H1 (cell line): Measurements from ENCODE around the gene PHLDA3. TPM values are rescaled to one million over a fixed set of nuclear protein-coding genes. Genes with fewer than 3 reads are reported as not detected.

Experiments used
- CTCF ChIA-PET: fragments of 300-600 bp; sonication (Branson Sonifier 250); formaldehyde crosslinking; loops from one replicate; lab custom pipeline; 2021; ENCODE audit not compliant: partially characterized antibody; lab: Charles Lee
- POLR2A ChIA-PET: fragments of 300-600 bp; sonication (Branson Sonifier 250); formaldehyde crosslinking; loops from one replicate; lab custom pipeline; 2021; ENCODE audit warnings: inconsistent platforms; ENCODE audit not compliant: partially characterized antibody; lab: Charles Lee
- DNase-seq, 2 experiments: peaks; one replicate each; pipeline versions ENCODE4 v3.0.0 to v3.0.0-alpha.2; 2010 to 2022; ENCODE audit warnings: low spot score in 2 of 2, low read depth in 1 of 2, mixed read lengths in 1 of 2
- FAIRE-seq: peaks from 2 replicates; lab custom pipeline; 2011; peaks lifted over from hg19 to GRCh38; lab: Jason Lieb, UNC
- H2AFZ ChIP-seq: 2 replicates; pipeline ENCODE4 v1.8.1; 2012; ENCODE audit warnings: low read length, inconsistent platforms
- H2AK5ac ChIP-seq: 2 replicates; pipeline ENCODE4 v1.6.1; 2013; ENCODE audit warnings: low read depth, low read length
- H2BK120ac ChIP-seq: replicated peaks from 2 replicates; pipeline ENCODE3; 2013; ENCODE audit warnings: low read depth, low read length, inconsistent platforms
- H2BK12ac ChIP-seq: 2 replicates; pipeline ENCODE4 v1.6.1; 2013; ENCODE audit warnings: low read depth, low read length
- H2BK15ac ChIP-seq: 2 replicates; pipeline ENCODE4 v1.6.1; 2013; ENCODE audit warnings: low read length
- H2BK20ac ChIP-seq: 2 replicates; pipeline ENCODE4 v1.6.1; 2013; ENCODE audit warnings: low read length
- H2BK5ac ChIP-seq: 2 replicates; pipeline ENCODE4 v1.6.1; 2013; ENCODE audit warnings: low read depth, low read length
- H3K14ac ChIP-seq: 2 replicates; pipeline ENCODE4 v1.6.1; 2013; ENCODE audit warnings: inconsistent platforms; ENCODE audit not compliant: insufficient read length
- H3K18ac ChIP-seq: 2 replicates; pipeline ENCODE4 v1.6.1; 2013; ENCODE audit warnings: low read length; ENCODE audit errors: extremely low read depth
- H3K23ac ChIP-seq: 2 replicates; pipeline ENCODE4 v1.6.1; 2013; ENCODE audit warnings: inconsistent platforms; ENCODE audit not compliant: insufficient read length
- H3K23me2 ChIP-seq: 2 replicates; pipeline ENCODE4 v1.6.1; 2013; ENCODE audit warnings: low read depth, low read length
- H3K27ac ChIP-seq: 2 replicates; pipeline ENCODE4 v1.6.1; 2011; ENCODE audit warnings: low read depth, low read length, inconsistent platforms
- H3K27me3 ChIP-seq, 4 experiments: replicated peaks in 1 of 4; 1 replicate in 1 of 4; 2 replicates in 3 of 4; pipeline versions ENCODE4 v1.6.1 to v1.8.1; 2011 to 2013; ENCODE audit warnings: low read length in 3 of 4, mild to moderate bottlenecking in 3 of 4, inconsistent platforms in 2 of 4, mixed read lengths in 2 of 4, moderate library complexity in 1 of 4; ENCODE audit not compliant: control insufficient read depth in 3 of 4, insufficient read depth in 3 of 4; ENCODE audit errors: extremely low read depth in 1 of 4
- H3K36me3 ChIP-seq, 4 experiments: 2 replicates each; pipeline versions ENCODE4 v1.6.1 to v1.8.1; 2011 to 2013; ENCODE audit warnings: mild to moderate bottlenecking in 4 of 4, low read length in 3 of 4, moderate library complexity in 2 of 4, control low read depth in 1 of 4, inconsistent platforms in 1 of 4; ENCODE audit not compliant: insufficient read depth in 4 of 4, control insufficient read depth in 2 of 4
- H3K4ac ChIP-seq: replicated peaks from 2 replicates; pipeline ENCODE3; 2013; ENCODE audit warnings: low read length, low read depth, mixed read lengths, inconsistent platforms; ENCODE audit not compliant: insufficient read length
- H3K4me1 ChIP-seq, 4 experiments: replicated peaks in 1 of 4; 1 replicate in 1 of 4; 2 replicates in 3 of 4; pipeline versions ENCODE4 v1.6.1 to v1.8.1; 2011 to 2013; ENCODE audit warnings: low read length in 3 of 4, inconsistent platforms in 2 of 4, mixed read lengths in 1 of 4; ENCODE audit not compliant: insufficient read depth in 4 of 4, control insufficient read depth in 3 of 4
- H3K4me2 ChIP-seq, 2 experiments: 2 replicates each; pipeline versions ENCODE4 v1.6.1 to v1.8.1; 2011 to 2013; ENCODE audit warnings: low read depth in 2 of 2, low read length in 2 of 2, control low read depth in 1 of 2, inconsistent platforms in 1 of 2, mild to moderate bottlenecking in 1 of 2; ENCODE audit not compliant: insufficient read depth in 1 of 2
- H3K4me3 ChIP-seq, 4 experiments: fragments of 200-600, 300-600 bp in 1 of 4; sonication (generic), shearing (Covaris generic), sonication (Bioruptor Twin) in 1 of 4; 2 replicates each; pipeline versions ENCODE4 v1.5.1 to v1.8.1; 2011 to 2016; ENCODE audit warnings: low read length in 4 of 4, low read depth in 3 of 4, control low read depth in 2 of 4, inconsistent platforms in 2 of 4, mild to moderate bottlenecking in 2 of 4, mixed read lengths in 1 of 4, moderate library complexity in 1 of 4; ENCODE audit not compliant: insufficient read depth in 2 of 4; ENCODE audit errors: extremely low read depth in 1 of 4
- H3K56ac ChIP-seq: replicated peaks from 2 replicates; pipeline ENCODE3; 2013; ENCODE audit warnings: low read depth, mild to moderate bottlenecking, mixed read lengths, low read length, inconsistent platforms; ENCODE audit not compliant: insufficient read length
- H3K79me1 ChIP-seq: 2 replicates; pipeline ENCODE4 v1.6.1; 2013; ENCODE audit warnings: low read depth, low read length, control low read depth
- H3K79me2 ChIP-seq, 2 experiments: 2 replicates each; pipeline versions ENCODE4 v1.6.1 to v1.8.1; 2012 to 2013; ENCODE audit warnings: low read length in 2 of 2, mild to moderate bottlenecking in 2 of 2, inconsistent platforms in 1 of 2; ENCODE audit not compliant: insufficient read depth in 2 of 2, control insufficient read depth in 1 of 2
- H3K9ac ChIP-seq, 4 experiments: replicated peaks in 1 of 4; 1 replicate in 1 of 4; 2 replicates in 3 of 4; pipeline versions ENCODE4 v1.6.1 to v1.8.1; 2011 to 2013; ENCODE audit warnings: low read depth in 3 of 4, low read length in 3 of 4, control low read depth in 2 of 4, mild to moderate bottlenecking in 2 of 4, moderate library complexity in 2 of 4, inconsistent platforms in 1 of 4; ENCODE audit errors: extremely low read depth in 1 of 4
- H3K9me3 ChIP-seq, 2 experiments: 2 replicates each; pipeline versions ENCODE4 v1.6.1 to v1.8.1; 2012 to 2013; ENCODE audit warnings: mild to moderate bottlenecking in 2 of 2, moderate library complexity in 2 of 2, control low read depth in 1 of 2, inconsistent platforms in 1 of 2, low read depth in 1 of 2, low read length in 1 of 2, mixed read lengths in 1 of 2; ENCODE audit not compliant: insufficient read depth in 2 of 2
- H4K20me1 ChIP-seq, 2 experiments: replicated peaks in 1 of 2; 2 replicates each; pipeline versions ENCODE3 to v1.8.1; 2011 to 2013; ENCODE audit warnings: inconsistent platforms in 2 of 2, low read length in 2 of 2, mild to moderate bottlenecking in 1 of 2; ENCODE audit not compliant: insufficient read depth in 2 of 2, control insufficient read depth in 1 of 2
- H4K5ac ChIP-seq: 2 replicates; pipeline ENCODE4 v1.6.1; 2013; ENCODE audit warnings: low read length, low read depth, mixed read lengths, inconsistent platforms; ENCODE audit not compliant: insufficient read length
- H4K8ac ChIP-seq: 2 replicates; pipeline ENCODE4 v1.8.0; 2013; ENCODE audit warnings: mild to moderate bottlenecking, moderate library complexity, low read length, inconsistent platforms; ENCODE audit not compliant: insufficient read depth; ENCODE audit errors: extremely low read depth
- H4K91ac ChIP-seq: replicated peaks from 2 replicates; pipeline ENCODE3; 2013; ENCODE audit warnings: low read length, mixed read lengths, inconsistent platforms; ENCODE audit not compliant: insufficient read length
- CEBPB ChIP-seq: IDR thresholded peaks from 2 replicates; pipeline ENCODE4 v1.6.1; 2012; ENCODE audit warnings: low read depth, low read length
- CREB1 ChIP-seq: IDR thresholded peaks from 2 replicates; pipeline ENCODE4 v1.6.1; 2012; ENCODE audit warnings: inconsistent platforms
- EZH2 ChIP-seq: fragments of 200-600 bp; sonication (generic); IDR thresholded peaks from 2 replicates; pipeline ENCODE4 v1.7.1; 2012; ENCODE audit warnings: low read depth, mild to moderate bottlenecking, moderate library complexity, low read length, inconsistent platforms; ENCODE audit not compliant: severe bottlenecking
- POU5F1 ChIP-seq: IDR thresholded peaks from 2 replicates; pipeline ENCODE4 v1.6.1; 2011; ENCODE audit warnings: low read depth, mild to moderate bottlenecking, low read length, moderate library complexity
- RAD21 ChIP-seq, 2 experiments: IDR thresholded peaks in 1 of 2; conservative IDR thresholded peaks in 1 of 2; 2 replicates each; pipeline ENCODE4 v1.6.1; 2011; ENCODE audit warnings: low read depth in 2 of 2, low read length in 2 of 2, improper control_type of control experiment in 1 of 2, inconsistent platforms in 1 of 2, mild to moderate bottlenecking in 1 of 2, moderate library complexity in 1 of 2
- SAP30 ChIP-seq: fragments of 300-600 bp; sonication (generic); IDR thresholded peaks from 2 replicates; pipeline ENCODE4 v1.7.1; 2012; ENCODE audit warnings: low read length, moderate library complexity, mild to moderate bottlenecking, inconsistent platforms; ENCODE audit not compliant: insufficient read depth, insufficient replicate concordance
- SIRT6 ChIP-seq: IDR thresholded peaks from one replicate; pipeline ENCODE4 v1.7.1; 2012; ENCODE audit warnings: low read length, inconsistent platforms
- SIX5 ChIP-seq: IDR thresholded peaks from 2 replicates; pipeline ENCODE4 v1.6.1; 2011; ENCODE audit warnings: mild to moderate bottlenecking, low read depth, low read length
- SP1 ChIP-seq: IDR thresholded peaks from 2 replicates; pipeline ENCODE4 v1.6.1; 2011; ENCODE audit warnings: low read depth, low read length
- SP2 ChIP-seq: IDR thresholded peaks from 2 replicates; pipeline ENCODE4 v1.6.1; 2012; ENCODE audit warnings: mild to moderate bottlenecking, low read length, inconsistent platforms
- SRF ChIP-seq: IDR thresholded peaks from 2 replicates; pipeline ENCODE4 v1.6.1; 2011; ENCODE audit warnings: mild to moderate bottlenecking, low read depth, low read length, moderate library complexity
- TAF1 ChIP-seq: IDR thresholded peaks from 2 replicates; pipeline ENCODE4 v1.6.1; 2011; ENCODE audit warnings: mild to moderate bottlenecking, low read depth, low read length
- WGBS, 2 experiments: shearing (Covaris generic) in 1 of 2; methylation state at CpG; one replicate each; pipeline versions ENCODE4 v1.1.6 to v1.1.7; 2013 to 2015; ENCODE audit warnings: low lambda C conversion rate in 2 of 2, mixed read lengths in 2 of 2, inconsistent platforms in 1 of 2, low coverage in 1 of 2, missing lambda C conversion rate in 1 of 2; ENCODE audit not compliant: insufficient replicate concordance in 2 of 2, insufficient coverage in 1 of 2, insufficient read length in 1 of 2; ENCODE audit errors: extremely low coverage in 1 of 2, missing lambda C conversion rate in 1 of 2; 5-methylcytosine and 5-hydroxymethylcytosine counted together
- polyA plus RNA-seq, 7 experiments: library from polyadenylated mRNA; depleted of rRNA in 3 of 7; stranded (reverse) in 5 of 7; unstranded in 2 of 7; fragments of >200 nt in 5 of 7; fragments of 200-250 nt in 2 of 7; gene quantifications; 1 replicate in 5 of 7; 2 replicates in 1 of 7; 4 replicates in 1 of 7; pipeline versions ENCODE4 v1.2.1 to v1.2.3, GENCODE V29; 2011 to 2013; ENCODE audit warnings: missing spikeins in 2 of 7, mixed read lengths in 2 of 7
- total RNA-seq: library from RNA; stranded (reverse); fragmentation: NEBNext Ultra II Directional; extraction: Animal tissue kit (Norgen Biotek cat#: 25700); gene quantifications from 2 replicates; pipeline ENCODE4 v1.2.1, GENCODE V29; 2021
- TF ChIP-seq, protein P1 (sequence below): IDR thresholded peaks from 2 replicates; pipeline ENCODE4 v1.6.1; 2012; ENCODE audit warnings: inconsistent platforms

Gene PHLDA3
- total and polyA plus RNA-seq, 2 of the 8 experiments (the other 6 are each of a cell fraction or from before 2014, with no cell fraction given): 25.5 to 27.5 TPM

DNA sequence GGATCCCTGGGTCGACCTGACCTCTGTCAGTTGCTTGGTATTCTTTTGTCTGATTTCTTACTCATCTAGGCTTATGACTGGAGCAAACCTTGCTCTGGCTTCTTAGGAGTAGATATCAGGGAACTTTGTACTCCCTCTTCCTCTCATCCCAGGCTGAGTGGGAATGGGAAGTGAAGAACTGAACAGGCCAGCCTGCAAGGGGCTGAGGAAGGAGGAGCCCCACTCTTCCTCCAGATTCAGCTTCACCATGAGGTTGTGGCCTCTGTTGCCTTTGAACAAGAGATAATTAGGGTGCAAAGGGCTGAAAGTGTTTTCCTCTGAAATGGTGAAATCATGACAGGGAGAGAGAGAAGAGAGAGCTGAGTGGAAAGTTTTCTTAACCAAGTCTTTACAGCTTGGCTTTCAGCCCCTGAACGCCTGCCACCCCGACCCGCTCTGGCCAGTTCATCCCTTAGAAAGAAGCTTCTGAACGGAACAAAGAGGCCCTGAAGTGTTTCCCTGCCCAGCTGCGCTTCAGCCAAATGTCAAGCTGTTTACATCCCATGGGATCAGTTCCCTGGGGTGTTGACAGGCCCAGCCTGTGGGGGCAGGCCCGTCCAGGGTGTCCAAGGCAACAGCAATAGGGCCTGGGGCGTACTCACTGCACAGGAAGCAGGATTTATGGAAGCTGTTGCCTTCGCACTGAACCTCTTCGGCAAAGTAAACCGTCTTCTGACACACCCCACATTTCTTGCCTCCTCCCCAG, 26.7 kb upstream of the PHLDA3 start:
- FAIRE-seq: no peak
- H3K9me3 ChIP-seq: no peaks in the 10 kb centered on the region
- no peak overlapping the region for H3K4ac ChIP-seq
- ChIA-PET CTCF (interaction anchor here (1.1 to 27.5 kb wide), 10 partner anchors 8 to 214 kb away, joined by 3 to 929 read pairs (median 6); partner anchors contain the start of genes CSRP1 and NAV1), POLR2A (interaction anchor here (1.0 to 1.6 kb wide), 3 partner anchors 9 to 14 kb away, joined by 3 to 4 read pairs (median 3); no protein-coding TSS in a partner anchor)
- no peak overlapping the region for H2BK120ac ChIP-seq
- no peak overlapping the region for H4K5ac ChIP-seq
- WGBS, 2 experiments: 78% methylated on average over 11 of the region's 11 CpGs; no CpG with 5 or more reads in 1 of the 2 experiments
- H3K4me2 ChIP-seq: no peak overlapping the region
- no peak overlapping the region for H3K23ac ChIP-seq
- no peak overlapping the region for H3K4me3 ChIP-seq
- no peak overlapping the region for H2BK15ac ChIP-seq
- H2BK20ac ChIP-seq: no peak overlapping the region
- no peaks in the 10 kb centered on the region; the same call in 1 of the 2 replicates for H3K23me2 ChIP-seq
- no peak overlapping the region for H4K91ac ChIP-seq
- H4K8ac ChIP-seq: no peak overlapping the region
- H3K4me1 ChIP-seq: peaks cover under 1 to 10% (median 6%) of the 10 kb centered on the region in 4 experiments
- H2BK5ac ChIP-seq: no peak overlapping the region
- no peaks in the 10 kb centered on the region for H3K79me2 ChIP-seq
- H2BK12ac ChIP-seq: no peak overlapping the region
- H3K36me3 ChIP-seq: no peaks in the 10 kb centered on the region
- no peak overlapping the region for H2AK5ac ChIP-seq
- H3K27ac ChIP-seq: no peak overlapping the region; the same call in 1 of the 2 replicates
- H2AFZ ChIP-seq: no peak overlapping the region
- H3K79me1 ChIP-seq: no peaks in the 10 kb centered on the region
- no peak for DNase-seq
- H4K20me1 ChIP-seq: no peaks in the 10 kb centered on the region
- no peak overlapping the region for H3K9ac ChIP-seq
- H3K18ac ChIP-seq: no peak overlapping the region; the same call in 1 of the 2 replicates
- no peak overlapping the region for H3K56ac ChIP-seq
- no peaks in the 10 kb centered on the region for H3K27me3 ChIP-seq
- no peak overlapping the region for H3K14ac ChIP-seq
- no peak for TF ChIP-seq SP2
- TF ChIP-seq RAD21 (IDR thresholded peaks at IDR 0.05 in 1 of 2, conservative IDR thresholded peaks at IDR 0.05 in 1 of 2; ENCODE audit: low read depth in 2 of 2, low read length in 2 of 2): no peak
- TF ChIP-seq SAP30: no peak
- TF ChIP-seq SIX5: no peak
- TF ChIP-seq EZH2: no peak
- TF ChIP-seq SIRT6: no peak
- no peak for TF ChIP-seq SP1
- no peak for TF ChIP-seq TAF1
- TF ChIP-seq SRF: no peak
- no peak for TF ChIP-seq CREB1
- TF ChIP-seq, protein P1, sequence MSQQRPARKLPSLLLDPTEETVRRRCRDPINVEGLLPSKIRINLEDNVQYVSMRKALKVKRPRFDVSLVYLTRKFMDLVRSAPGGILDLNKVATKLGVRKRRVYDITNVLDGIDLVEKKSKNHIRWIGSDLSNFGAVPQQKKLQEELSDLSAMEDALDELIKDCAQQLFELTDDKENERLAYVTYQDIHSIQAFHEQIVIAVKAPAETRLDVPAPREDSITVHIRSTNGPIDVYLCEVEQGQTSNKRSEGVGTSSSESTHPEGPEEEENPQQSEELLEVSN: no peak
- TF ChIP-seq POU5F1: no peak
- TF ChIP-seq CEBPB: no peak
